Measurements from ENCODE around the gene IRF2BP1. TPM values are rescaled to one million over a fixed set of nuclear protein-coding genes. Genes with fewer than 3 reads are reported as not detected.

IRF2BP1 gene
- polyA plus RNA-seq, 2 of the 4 experiments (the other 2 are of a cell fraction): 10.9 to 23.1 TPM

DNA sequence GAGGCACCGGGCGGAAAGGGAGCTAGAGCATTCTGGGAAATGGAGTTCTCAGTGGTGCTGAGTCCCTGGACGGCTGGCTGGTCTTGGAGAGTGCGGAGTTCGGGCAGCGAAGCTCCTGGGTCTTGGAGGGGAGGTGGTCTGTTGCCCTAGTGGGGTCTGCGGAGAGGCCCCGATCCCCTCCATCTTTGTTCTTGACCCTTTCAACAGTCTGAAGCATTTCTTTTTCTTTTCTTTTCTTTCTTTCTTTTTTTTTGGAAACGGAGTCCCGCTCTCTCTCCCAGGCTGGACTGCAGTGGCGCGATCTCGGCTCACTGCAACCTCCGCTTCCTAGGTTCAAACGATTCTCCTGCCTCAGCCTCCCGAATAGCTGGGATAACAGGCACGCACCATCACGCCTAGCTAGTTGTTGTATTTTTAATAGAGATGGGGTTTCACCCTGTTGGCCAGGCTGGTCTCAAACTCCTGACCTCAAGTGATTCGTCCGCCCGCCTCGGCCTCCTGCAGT is 22.6 kb downstream of the IRF2BP1 start:
- H3K27ac ChIP-seq: peak overlapping the region; percentile 74 to 88
- DNase-seq (ENCODE audit: low read depth in 1 of 2, low spot score in 1 of 2) (no peak), FAIRE-seq (no peak), ATAC-seq (no peak)
- peaks cover 25% of the 10 kb centered on the region for H3K4me1 ChIP-seq
- ChIA-PET POLR2A (interaction anchor here (0.5 to 2.7 kb wide), 24 partner anchors 8 to 220 kb away, joined by 3 to 30 read pairs (median 4); partner anchors contain the start of genes CCDC61, IRF2BP1, MYPOP and SIX5), CTCF (interaction anchor here (0.6 to 11.3 kb wide), 34 partner anchors 8 to 532 kb away, joined by 3 to 315 read pairs (median 5); partner anchors contain the start of genes DMPK, IRF2BP1, MYPOP and SIX5)
- peak overlapping the region; percentile 71 for H3K4me3 ChIP-seq
- 6% methylated on average over 22 of the region's 22 CpGs for WGBS (ENCODE audit: missing lambda C conversion rate)
- peak overlapping the region; percentile 89 for H3K4me2 ChIP-seq
- TF ChIP-seq TFCP2L1 (CRISPR knock-in tag; IDR thresholded peaks at IDR 0.05) (no peak), JUN (IDR thresholded peaks at IDR 0.05) (0 out of 5 replicates have a peak, but pooled peaks of 1 of the 2 experiments have one; percentile 15)
- TF ChIP-seq, protein P1, sequence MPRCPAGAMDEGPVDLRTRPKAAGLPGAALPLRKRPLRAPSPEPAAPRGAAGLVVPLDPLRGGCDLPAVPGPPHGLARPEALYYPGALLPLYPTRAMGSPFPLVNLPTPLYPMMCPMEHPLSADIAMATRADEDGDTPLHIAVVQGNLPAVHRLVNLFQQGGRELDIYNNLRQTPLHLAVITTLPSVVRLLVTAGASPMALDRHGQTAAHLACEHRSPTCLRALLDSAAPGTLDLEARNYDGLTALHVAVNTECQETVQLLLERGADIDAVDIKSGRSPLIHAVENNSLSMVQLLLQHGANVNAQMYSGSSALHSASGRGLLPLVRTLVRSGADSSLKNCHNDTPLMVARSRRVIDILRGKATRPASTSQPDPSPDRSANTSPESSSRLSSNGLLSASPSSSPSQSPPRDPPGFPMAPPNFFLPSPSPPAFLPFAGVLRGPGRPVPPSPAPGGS (IDR thresholded peaks at IDR 0.05): 0 out of 3 replicates have a peak, but pooled peaks have one; percentile 32
- no peaks in the 10 kb centered on the region for H3K9me3 ChIP-seq

DNA sequence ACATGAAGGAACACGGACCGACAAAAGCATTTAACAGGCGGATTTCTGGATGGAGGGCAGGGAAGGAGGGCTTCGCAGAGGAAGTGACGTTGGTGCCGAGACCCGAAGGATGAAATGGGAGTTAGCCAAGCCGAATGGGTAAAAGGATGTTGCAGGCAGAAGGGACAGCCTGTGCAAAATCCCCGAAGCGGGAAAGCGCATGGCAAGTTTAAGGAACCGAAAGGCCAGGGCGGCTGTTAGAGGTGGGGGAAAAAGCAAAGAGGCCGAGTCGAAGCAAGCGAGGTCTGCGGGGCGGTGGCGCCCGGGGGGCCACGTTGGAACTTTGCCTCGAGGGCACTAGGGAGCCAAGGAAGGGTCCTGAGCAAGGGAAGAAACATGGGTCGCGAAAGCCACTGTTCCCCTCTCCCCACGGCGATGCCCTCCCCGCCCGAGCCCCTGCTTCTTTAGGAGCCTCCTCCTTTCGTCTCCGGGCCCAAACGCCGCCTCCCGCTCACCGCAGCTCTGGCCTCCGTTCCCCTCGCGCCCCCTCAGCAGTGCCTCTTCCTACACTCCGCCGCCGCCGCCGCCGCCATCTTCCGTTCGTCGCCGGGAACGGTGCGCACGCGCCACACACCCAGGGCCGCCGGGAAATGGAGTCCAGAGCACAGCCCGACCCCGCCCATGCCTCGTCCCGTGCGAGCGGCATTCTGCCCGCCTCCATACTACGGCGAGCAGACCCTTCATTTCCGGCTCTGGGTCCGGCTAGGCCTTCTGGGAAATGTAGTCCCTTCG is 23.2 kb downstream of the IRF2BP1 start, which contains the start of gene SYMPK:
SYMPK (minus strand) TSS at position 584 of the 771 bp plus-strand sequence. CDS start 8,652 bp downstream, outside the sequence.
- WGBS (ENCODE audit: missing lambda C conversion rate): under 1% methylated on average over 36 of the region's 65 CpGs
- Histone ChIP-seq H3K4me2 (peak within 1 kb of the TSS; percentile 89), H3K27ac (peak within 1 kb of the TSS; percentile 88), H3K4me1 (peaks cover 25% of the 10 kb centered on the region), H3K4me3 (peak within 1 kb of the TSS; percentile 71), H3K9me3 (no peaks in the 10 kb centered on the region)
- POLR2A ChIA-PET: interaction anchor here (0.5 to 2.7 kb wide), 24 partner anchors 8 to 220 kb away, joined by 3 to 30 read pairs (median 4); partner anchors contain the start of genes CCDC61, IRF2BP1, MYPOP and SIX5
- DNase-seq (ENCODE audit: low read depth in 1 of 2, low spot score in 1 of 2): peak; percentile 99 to 100
- CTCF ChIA-PET: interaction anchor here (0.6 to 11.3 kb wide), 25 partner anchors 10 to 533 kb away, joined by 3 to 315 read pairs (median 6); partner anchors contain the start of genes DMPK, IRF2BP1 and MYPOP
- ATAC-seq: peak; percentile 92 to 96
- peak; percentile 97 for FAIRE-seq
- TF ChIP-seq CEBPB (IDR thresholded peaks at IDR 0.05): no peak
- TF ChIP-seq, protein P2, sequence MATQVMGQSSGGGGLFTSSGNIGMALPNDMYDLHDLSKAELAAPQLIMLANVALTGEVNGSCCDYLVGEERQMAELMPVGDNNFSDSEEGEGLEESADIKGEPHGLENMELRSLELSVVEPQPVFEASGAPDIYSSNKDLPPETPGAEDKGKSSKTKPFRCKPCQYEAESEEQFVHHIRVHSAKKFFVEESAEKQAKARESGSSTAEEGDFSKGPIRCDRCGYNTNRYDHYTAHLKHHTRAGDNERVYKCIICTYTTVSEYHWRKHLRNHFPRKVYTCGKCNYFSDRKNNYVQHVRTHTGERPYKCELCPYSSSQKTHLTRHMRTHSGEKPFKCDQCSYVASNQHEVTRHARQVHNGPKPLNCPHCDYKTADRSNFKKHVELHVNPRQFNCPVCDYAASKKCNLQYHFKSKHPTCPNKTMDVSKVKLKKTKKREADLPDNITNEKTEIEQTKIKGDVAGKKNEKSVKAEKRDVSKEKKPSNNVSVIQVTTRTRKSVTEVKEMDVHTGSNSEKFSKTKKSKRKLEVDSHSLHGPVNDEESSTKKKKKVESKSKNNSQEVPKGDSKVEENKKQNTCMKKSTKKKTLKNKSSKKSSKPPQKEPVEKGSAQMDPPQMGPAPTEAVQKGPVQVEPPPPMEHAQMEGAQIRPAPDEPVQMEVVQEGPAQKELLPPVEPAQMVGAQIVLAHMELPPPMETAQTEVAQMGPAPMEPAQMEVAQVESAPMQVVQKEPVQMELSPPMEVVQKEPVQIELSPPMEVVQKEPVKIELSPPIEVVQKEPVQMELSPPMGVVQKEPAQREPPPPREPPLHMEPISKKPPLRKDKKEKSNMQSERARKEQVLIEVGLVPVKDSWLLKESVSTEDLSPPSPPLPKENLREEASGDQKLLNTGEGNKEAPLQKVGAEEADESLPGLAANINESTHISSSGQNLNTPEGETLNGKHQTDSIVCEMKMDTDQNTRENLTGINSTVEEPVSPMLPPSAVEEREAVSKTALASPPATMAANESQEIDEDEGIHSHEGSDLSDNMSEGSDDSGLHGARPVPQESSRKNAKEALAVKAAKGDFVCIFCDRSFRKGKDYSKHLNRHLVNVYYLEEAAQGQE (IDR thresholded peaks at IDR 0.05): no peak
- TF ChIP-seq, protein P3, sequence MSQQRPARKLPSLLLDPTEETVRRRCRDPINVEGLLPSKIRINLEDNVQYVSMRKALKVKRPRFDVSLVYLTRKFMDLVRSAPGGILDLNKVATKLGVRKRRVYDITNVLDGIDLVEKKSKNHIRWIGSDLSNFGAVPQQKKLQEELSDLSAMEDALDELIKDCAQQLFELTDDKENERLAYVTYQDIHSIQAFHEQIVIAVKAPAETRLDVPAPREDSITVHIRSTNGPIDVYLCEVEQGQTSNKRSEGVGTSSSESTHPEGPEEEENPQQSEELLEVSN (IDR thresholded peaks at IDR 0.05; ENCODE audit: borderline replicate concordance, low read depth): no peak
- no peak for TF ChIP-seq CHD2 (IDR thresholded peaks at IDR 0.05; ENCODE audit: low read length, partially characterized antibody)
- TF ChIP-seq KDM1A (IDR thresholded peaks at IDR 0.05; ENCODE audit: low read depth): peak; percentile 68; the same call in 1 of the 2 replicates
- no peak for TF ChIP-seq HOXB5 (CRISPR knock-in tag; IDR thresholded peaks at IDR 0.05)
- TF ChIP-seq, protein P4, sequence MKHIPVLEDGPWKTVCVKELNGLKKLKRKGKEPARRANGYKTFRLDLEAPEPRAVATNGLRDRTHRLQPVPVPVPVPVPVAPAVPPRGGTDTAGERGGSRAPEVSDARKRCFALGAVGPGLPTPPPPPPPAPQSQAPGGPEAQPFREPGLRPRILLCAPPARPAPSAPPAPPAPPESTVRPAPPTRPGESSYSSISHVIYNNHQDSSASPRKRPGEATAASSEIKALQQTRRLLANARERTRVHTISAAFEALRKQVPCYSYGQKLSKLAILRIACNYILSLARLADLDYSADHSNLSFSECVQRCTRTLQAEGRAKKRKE (CRISPR knock-in tag; IDR thresholded peaks at IDR 0.05; ENCODE audit: low read depth): no peak
- no peak for TF ChIP-seq RNF2 (IDR thresholded peaks at IDR 0.05; ENCODE audit: borderline replicate concordance, low read depth)
- TF ChIP-seq, protein P5, sequence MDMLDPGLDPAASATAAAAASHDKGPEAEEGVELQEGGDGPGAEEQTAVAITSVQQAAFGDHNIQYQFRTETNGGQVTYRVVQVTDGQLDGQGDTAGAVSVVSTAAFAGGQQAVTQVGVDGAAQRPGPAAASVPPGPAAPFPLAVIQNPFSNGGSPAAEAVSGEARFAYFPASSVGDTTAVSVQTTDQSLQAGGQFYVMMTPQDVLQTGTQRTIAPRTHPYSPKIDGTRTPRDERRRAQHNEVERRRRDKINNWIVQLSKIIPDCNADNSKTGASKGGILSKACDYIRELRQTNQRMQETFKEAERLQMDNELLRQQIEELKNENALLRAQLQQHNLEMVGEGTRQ (IDR thresholded peaks at IDR 0.05): peak; percentile 78
- TF ChIP-seq RARB (CRISPR knock-in tag; IDR thresholded peaks at IDR 0.05): no peak
- TF ChIP-seq, protein P6, sequence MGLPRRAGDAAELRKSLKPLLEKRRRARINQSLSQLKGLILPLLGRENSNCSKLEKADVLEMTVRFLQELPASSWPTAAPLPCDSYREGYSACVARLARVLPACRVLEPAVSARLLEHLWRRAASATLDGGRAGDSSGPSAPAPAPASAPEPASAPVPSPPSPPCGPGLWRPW (IDR thresholded peaks at IDR 0.05): no peak
- no peak for TF ChIP-seq SREBF2 (IDR thresholded peaks at IDR 0.05)
- TF ChIP-seq GATA3 (IDR thresholded peaks at IDR 0.05; ENCODE audit: borderline replicate concordance): no peak
- TF ChIP-seq MAFK (IDR thresholded peaks at IDR 0.05; ENCODE audit: partially characterized antibody): no peak
- peak; percentile 96 for TF ChIP-seq BHLHE40 (IDR thresholded peaks at IDR 0.05; ENCODE audit: low read depth, low read length)
- no peak for TF ChIP-seq HDAC2 (IDR thresholded peaks at IDR 0.05)
- no peak for TF ChIP-seq HOXB13 (CRISPR knock-in tag; IDR thresholded peaks at IDR 0.05; ENCODE audit: low read depth)
- no peak for TF ChIP-seq JUNB (IDR thresholded peaks at IDR 0.05)
- no peak for TF ChIP-seq SMC3 (IDR thresholded peaks at IDR 0.05)
- TF ChIP-seq ZFP36 (IDR thresholded peaks at IDR 0.05; ENCODE audit: borderline replicate concordance, partially characterized antibody): peak; percentile 90
- no peak for TF ChIP-seq NR3C1 (IDR thresholded peaks at IDR 0.05)
- peak; percentile 56; the same call in 1 of the 2 replicates for TF ChIP-seq PHF8 (IDR thresholded peaks at IDR 0.05; ENCODE audit: borderline replicate concordance, low read depth)
- TF ChIP-seq ZSCAN20 (CRISPR knock-in tag; IDR thresholded peaks at IDR 0.05): no peak
- no peak for TF ChIP-seq MAZ (IDR thresholded peaks at IDR 0.05; ENCODE audit: borderline replicate concordance, low read depth, low read length)

Measured in A549 (cell line).